ENCODE measurements around the gene ENAH. TPM values are rescaled to one million over a fixed set of nuclear protein-coding genes. Genes with fewer than 3 reads are reported as not detected.

Gene ENAH
- total and polyA plus RNA-seq, 12 donors, result 12.4 to 201 (median 99.8) TPM

- H3K4me1 ChIP-seq, result peaks cover 0 to 69% (median 27%) of the 10 kb centered on the region in 9 donors
- no peaks in the 10 kb centered on the region for H3K36me3 ChIP-seq
- TF ChIP-seq, protein P1, sequence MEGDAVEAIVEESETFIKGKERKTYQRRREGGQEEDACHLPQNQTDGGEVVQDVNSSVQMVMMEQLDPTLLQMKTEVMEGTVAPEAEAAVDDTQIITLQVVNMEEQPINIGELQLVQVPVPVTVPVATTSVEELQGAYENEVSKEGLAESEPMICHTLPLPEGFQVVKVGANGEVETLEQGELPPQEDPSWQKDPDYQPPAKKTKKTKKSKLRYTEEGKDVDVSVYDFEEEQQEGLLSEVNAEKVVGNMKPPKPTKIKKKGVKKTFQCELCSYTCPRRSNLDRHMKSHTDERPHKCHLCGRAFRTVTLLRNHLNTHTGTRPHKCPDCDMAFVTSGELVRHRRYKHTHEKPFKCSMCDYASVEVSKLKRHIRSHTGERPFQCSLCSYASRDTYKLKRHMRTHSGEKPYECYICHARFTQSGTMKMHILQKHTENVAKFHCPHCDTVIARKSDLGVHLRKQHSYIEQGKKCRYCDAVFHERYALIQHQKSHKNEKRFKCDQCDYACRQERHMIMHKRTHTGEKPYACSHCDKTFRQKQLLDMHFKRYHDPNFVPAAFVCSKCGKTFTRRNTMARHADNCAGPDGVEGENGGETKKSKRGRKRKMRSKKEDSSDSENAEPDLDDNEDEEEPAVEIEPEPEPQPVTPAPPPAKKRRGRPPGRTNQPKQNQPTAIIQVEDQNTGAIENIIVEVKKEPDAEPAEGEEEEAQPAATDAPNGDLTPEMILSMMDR (IDR thresholded peaks at IDR 0.05), result no peak
- peak overlapping the region in 3 of 10 donors; percentile 15 to 71 (median 44) for H3K27ac ChIP-seq
- intact Hi-C loops (cut with DNase I), result no loop called here
- no peaks in the 10 kb centered on the region for H3K9me3 ChIP-seq
- ATAC-seq (peak in 2 of 8 donors; percentile 23 to 37), DNase-seq (no peak)
- H3K27me3 ChIP-seq, result no peaks in the 10 kb centered on the region
- WGBS, 2 donors, result 69 to 73% methylated on average over 12 of the region's 12 CpGs
- H3K4me3 ChIP-seq, result no peak overlapping the region
Observed at GRCh38 chr1:225450491-225451191, 202.3 kb downstream of the ENAH start.

- DNase-seq (no peak), ATAC-seq (no peak)
- Histone ChIP-seq H3K27me3 (no peaks in the 10 kb centered on the region), H3K9me3 (no peaks in the 10 kb centered on the region), H3K4me3 (no peak overlapping the region), H3K27ac (peak overlapping the region in 1 of 10 donors; percentile 71), H3K36me3 (no peaks in the 10 kb centered on the region), H3K4me1 (peaks cover 0 to 68% (median 31%) of the 10 kb centered on the region in 9 donors)
- TF ChIP-seq, protein P1 (IDR thresholded peaks at IDR 0.05), result no peak
- intact Hi-C loops (cut with DNase I), result no loop called here
- 96 to 97% methylated on average over 5 of the region's 5 CpGs for WGBS, 2 donors
Observed at GRCh38 chr1:225449774-225450173, 203.1 kb downstream of the ENAH start.

DNA sequence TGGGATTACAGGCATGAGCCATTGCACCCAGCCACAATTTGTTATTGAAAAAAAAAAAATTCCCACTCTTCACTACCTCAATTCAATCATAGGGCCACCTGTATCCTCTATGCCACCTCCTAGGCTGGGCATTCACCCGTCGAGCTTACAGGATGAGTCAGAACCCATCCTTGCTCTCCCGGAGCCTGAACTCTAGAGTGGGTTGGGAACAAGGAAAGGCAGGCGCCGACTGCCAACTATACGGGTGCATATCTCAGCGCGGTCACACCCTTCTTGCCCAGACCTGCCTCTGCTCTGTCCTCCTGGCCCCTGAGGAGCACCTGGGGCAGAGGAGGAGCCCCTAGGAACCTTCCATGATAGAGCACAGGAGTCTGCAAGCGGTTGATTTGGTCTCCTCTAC lies 203.7 kb downstream of the ENAH start:
- WGBS, 2 donors, result 93 to 97% methylated on average over 9 of the region's 9 CpGs
- no peaks in the 10 kb centered on the region for H3K27me3 ChIP-seq
- intact Hi-C loops (cut with DNase I), result no loop called here
- no peaks in the 10 kb centered on the region for H3K9me3 ChIP-seq
- peaks cover 0 to 68% (median 36%) of the 10 kb centered on the region in 9 donors for H3K4me1 ChIP-seq
- ATAC-seq, result no peak
- TF ChIP-seq, protein P1 (IDR thresholded peaks at IDR 0.05), result no peak
- DNase-seq, result no peak
- H3K27ac ChIP-seq, result no peak overlapping the region
- no peaks in the 10 kb centered on the region for H3K36me3 ChIP-seq
- H3K4me3 ChIP-seq, result no peak overlapping the region

- Histone ChIP-seq H3K27me3 (no peaks in the 10 kb centered on the region), H3K4me3 (peak overlapping the region in 3 of 10 donors; percentile 1 to 15 (median 11)), H3K36me3 (no peaks in the 10 kb centered on the region), H3K4me1 (peaks cover 0 to 70% (median 46%) of the 10 kb centered on the region in 9 donors), H3K27ac (peak overlapping the region in 9 of 10 donors; percentile 62 to 92 (median 82)), H3K9me3 (no peaks in the 10 kb centered on the region)
- intact Hi-C loops (cut with DNase I), result no loop called here
- DNase-seq (no peak), ATAC-seq (no peak)
- TF ChIP-seq, protein P1 (IDR thresholded peaks at IDR 0.05), result no peak
- 66 to 69% methylated on average over 9 of the region's 9 CpGs for WGBS, 2 donors
Observed at GRCh38 chr1:225448146-225448805, 204.6 kb downstream of the ENAH start.
